ENCODE measurements around the gene METAP1. TPM values are rescaled to one million over a fixed set of nuclear protein-coding genes. Genes with fewer than 3 reads are reported as not detected.
"Not testable (repeated sequence)": the region's sequence is repeated elsewhere in the genome, so short reads cannot be mapped to it uniquely, and the experiment has no call there.

Gene METAP1
- total RNA-seq, 4 donors from 2014 or later: 37.9 to 87.6 (median 45.9) TPM

DNA sequence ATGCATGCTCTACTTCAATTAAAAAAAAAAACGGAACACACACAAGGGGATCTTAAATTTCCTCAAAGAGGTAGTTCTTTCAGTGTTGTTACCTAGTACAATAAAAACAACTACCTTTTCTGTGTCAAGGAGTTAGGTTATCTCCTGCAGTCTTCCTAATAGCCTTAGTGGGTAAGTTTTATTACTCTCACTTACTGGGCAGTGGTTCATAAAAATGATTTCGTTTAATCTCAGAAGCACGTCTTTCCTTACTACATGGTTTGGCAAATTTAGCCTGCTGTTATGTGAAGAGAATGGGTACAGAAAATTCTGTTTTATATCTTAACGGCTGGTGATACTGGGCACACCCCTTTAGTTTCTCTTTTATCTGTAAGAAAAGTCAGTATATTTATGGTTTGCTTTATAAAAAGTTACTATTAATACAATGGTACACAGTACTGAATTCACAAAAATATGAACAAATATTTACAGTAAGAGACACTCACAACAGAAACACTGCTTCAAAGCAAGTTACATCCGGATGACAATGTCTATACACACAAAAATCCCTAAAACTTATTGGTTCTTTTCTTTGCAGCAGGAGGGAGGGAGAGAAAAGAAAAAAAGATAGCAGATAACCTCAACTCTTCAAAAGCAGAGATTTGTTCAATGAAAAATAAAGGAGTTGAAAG is 84.2 kb downstream of the METAP1 start:
- Histone ChIP-seq H3K27me3 (no peaks in the 10 kb centered on the region), H3K27ac (no peak overlapping the region), H3K4me1 (peaks cover 0 to 68% (median 0%) of the 10 kb centered on the region in 3 donors), H3K4me3 (no peak overlapping the region), H3K36me3 (peaks cover 16 to 100% of the 10 kb centered on the region in 2 donors), H3K9me3 (no peaks in the 10 kb centered on the region)
- no peak for ATAC-seq
- TF ChIP-seq EP300 (IDR thresholded peaks at IDR 0.05) (no peak), POLR2AphosphoS5 (IDR thresholded peaks at IDR 0.05) (no peak), POLR2A (IDR thresholded peaks at IDR 0.05) (no peak)
- TF ChIP-seq, protein P1, sequence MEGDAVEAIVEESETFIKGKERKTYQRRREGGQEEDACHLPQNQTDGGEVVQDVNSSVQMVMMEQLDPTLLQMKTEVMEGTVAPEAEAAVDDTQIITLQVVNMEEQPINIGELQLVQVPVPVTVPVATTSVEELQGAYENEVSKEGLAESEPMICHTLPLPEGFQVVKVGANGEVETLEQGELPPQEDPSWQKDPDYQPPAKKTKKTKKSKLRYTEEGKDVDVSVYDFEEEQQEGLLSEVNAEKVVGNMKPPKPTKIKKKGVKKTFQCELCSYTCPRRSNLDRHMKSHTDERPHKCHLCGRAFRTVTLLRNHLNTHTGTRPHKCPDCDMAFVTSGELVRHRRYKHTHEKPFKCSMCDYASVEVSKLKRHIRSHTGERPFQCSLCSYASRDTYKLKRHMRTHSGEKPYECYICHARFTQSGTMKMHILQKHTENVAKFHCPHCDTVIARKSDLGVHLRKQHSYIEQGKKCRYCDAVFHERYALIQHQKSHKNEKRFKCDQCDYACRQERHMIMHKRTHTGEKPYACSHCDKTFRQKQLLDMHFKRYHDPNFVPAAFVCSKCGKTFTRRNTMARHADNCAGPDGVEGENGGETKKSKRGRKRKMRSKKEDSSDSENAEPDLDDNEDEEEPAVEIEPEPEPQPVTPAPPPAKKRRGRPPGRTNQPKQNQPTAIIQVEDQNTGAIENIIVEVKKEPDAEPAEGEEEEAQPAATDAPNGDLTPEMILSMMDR (IDR thresholded peaks at IDR 0.05): no peak
- WGBS, 2 donors (ENCODE audit: low coverage in 1 of 2): 49 to 63% methylated on average over 4 to 5 of the region's 5 CpGs

DNA sequence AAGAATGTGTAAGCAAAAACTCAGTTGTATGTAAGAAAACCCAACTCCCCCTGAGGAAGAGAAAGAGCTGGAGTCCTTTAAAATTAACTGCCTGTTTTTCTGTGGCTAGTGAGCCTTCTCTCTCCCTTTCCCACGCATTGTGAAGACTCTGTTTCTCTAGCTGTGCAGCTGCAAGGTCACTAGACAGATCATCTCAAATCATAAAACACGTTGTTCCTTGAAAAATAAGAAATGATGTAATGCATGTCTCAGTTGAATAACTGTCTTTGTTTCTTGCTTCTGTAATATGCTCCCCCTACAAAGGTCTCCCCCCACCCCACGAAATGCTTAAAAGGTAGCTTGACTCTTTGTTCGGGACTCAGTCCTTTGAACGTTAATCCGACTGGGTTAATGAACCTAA is 85.3 kb downstream of the METAP1 start:
- H3K9me3 ChIP-seq: not testable (repeated sequence)

DNA sequence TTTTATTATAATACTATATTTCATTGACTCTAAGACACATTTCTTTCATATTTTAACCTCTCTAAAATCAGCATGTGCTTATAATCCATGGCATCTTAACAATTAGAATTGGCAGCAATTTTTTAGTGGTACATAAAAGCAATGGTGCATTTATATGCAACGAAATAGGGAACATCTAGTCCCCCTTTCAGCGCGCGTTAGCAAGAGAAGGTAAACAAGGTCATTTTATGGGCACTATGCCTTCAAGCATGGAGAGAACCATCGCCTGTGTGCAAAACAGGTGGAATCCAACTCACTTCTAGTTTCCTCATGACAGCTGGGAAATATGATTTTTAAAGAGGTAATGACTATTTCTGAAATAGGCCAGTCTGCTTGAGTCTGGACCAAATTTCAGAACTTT is 86.7 kb downstream of the METAP1 start:
- peak overlapping the region in 1 of 4 donors; percentile 36 for H3K27ac ChIP-seq
- TF ChIP-seq, protein P1 (IDR thresholded peaks at IDR 0.05): no peak
- TF ChIP-seq EP300 (IDR thresholded peaks at IDR 0.05) (no peak), POLR2AphosphoS5 (IDR thresholded peaks at IDR 0.05) (no peak), POLR2A (IDR thresholded peaks at IDR 0.05) (no peak)
- no peak for ATAC-seq
- H3K27me3 ChIP-seq: no peaks in the 10 kb centered on the region
- H3K36me3 ChIP-seq: peaks cover 16 to 85% of the 10 kb centered on the region in 2 donors
- H3K4me3 ChIP-seq: no peak overlapping the region
- H3K9me3 ChIP-seq: no peaks in the 10 kb centered on the region
- WGBS, 2 donors (ENCODE audit: low coverage in 1 of 2): 88 to 89% methylated on average over 5 of the region's 5 CpGs
- peaks cover 0 to 86% (median 0%) of the 10 kb centered on the region in 3 donors for H3K4me1 ChIP-seq

More for the DNA sequence above, 85.3 kb downstream of the METAP1 start:
- Histone ChIP-seq H3K36me3 (peaks cover 16 to 99% of the 10 kb centered on the region in 2 donors), H3K4me1 (peaks cover 0 to 76% (median 0%) of the 10 kb centered on the region in 3 donors)
- H3K27ac ChIP-seq, ATAC-seq, H3K4me3 ChIP-seq, H3K27me3 ChIP-seq: not testable (repeated sequence)
- 60 to 69% methylated on average over 1 to 6 of the region's 6 CpGs for WGBS, 2 donors (ENCODE audit: low coverage in 1 of 2)

DNA sequence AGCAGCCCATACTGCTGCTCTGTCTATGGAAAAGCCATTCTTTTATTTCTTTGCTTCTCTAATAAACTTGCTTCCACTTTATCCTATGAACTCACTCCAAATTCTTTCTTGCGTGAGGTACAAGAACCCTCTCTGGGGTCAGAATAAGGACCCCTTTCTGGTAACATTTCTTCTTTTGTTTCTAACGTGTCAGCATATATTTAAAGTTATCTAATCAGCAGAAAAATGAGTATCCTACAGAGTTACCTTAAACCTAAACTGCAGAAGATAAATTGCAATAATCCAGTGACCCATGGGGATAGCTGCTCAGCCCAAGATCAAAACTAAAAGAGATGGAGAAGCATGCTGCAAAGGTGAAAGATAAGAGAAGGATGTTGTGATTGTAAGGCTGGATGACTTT is 89.1 kb downstream of the METAP1 start:
- H3K4me1 ChIP-seq: peaks cover 0 to 74% (median 0%) of the 10 kb centered on the region in 3 donors
- no peak overlapping the region for H3K4me3 ChIP-seq
- ATAC-seq: no peak
- H3K36me3 ChIP-seq: peaks cover 16 to 61% of the 10 kb centered on the region in 2 donors
- H3K9me3 ChIP-seq: no peaks in the 10 kb centered on the region
- TF ChIP-seq POLR2AphosphoS5 (IDR thresholded peaks at IDR 0.05) (no peak), EP300 (IDR thresholded peaks at IDR 0.05) (no peak), POLR2A (IDR thresholded peaks at IDR 0.05) (no peak)
- TF ChIP-seq, protein P1 (IDR thresholded peaks at IDR 0.05): no peak
- H3K27me3 ChIP-seq: no peaks in the 10 kb centered on the region
- 77 to 85% methylated on average over 2 of the region's 2 CpGs for WGBS, 2 donors (ENCODE audit: low coverage in 1 of 2)
- H3K27ac ChIP-seq: peak overlapping the region in 1 of 4 donors; percentile 11

DNA sequence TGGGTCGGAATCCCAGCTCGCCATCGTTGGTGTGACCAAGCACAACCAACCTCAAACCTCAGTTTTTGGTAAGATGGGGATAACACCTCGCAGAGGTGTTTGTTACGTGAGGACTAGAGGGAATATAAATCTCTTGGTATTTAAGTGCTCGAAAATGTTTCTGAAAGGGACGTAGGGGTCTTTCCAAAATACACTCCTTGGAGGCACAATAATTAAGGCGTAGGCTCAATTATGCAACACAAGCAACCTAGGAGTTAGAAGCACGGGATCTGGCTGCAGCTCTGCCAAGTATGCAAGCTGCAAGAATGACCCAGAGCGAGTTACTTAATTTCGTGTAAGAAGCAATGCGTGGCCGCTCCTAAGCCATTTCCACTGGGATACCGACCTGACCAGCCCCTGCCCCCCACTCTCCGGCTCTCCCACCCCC is 92.5 kb downstream of the METAP1 start:
- WGBS, 2 donors (ENCODE audit: low coverage in 1 of 2): 3 to 13% methylated on average over 8 to 12 of the region's 15 CpGs
- ATAC-seq: peak; percentile 85

More for the DNA sequence above, 92.5 kb downstream of the METAP1 start:
- Histone ChIP-seq H3K4me3 (peak overlapping the region; percentile 87 to 92), H3K9me3 (no peaks in the 10 kb centered on the region), H3K27ac (peak overlapping the region; percentile 91 to 98 (median 96)), H3K4me1 (peaks cover 0 to 77% (median 7%) of the 10 kb centered on the region in 3 donors), H3K36me3 (peaks cover 3 to 27% of the 10 kb centered on the region in 2 donors), H3K27me3 (no peaks in the 10 kb centered on the region)
- TF ChIP-seq POLR2AphosphoS5 (IDR thresholded peaks at IDR 0.05): peak; percentile 69
- no peak for TF ChIP-seq POLR2A (IDR thresholded peaks at IDR 0.05)

All from gastroesophageal sphincter (tissue), 4 donors.